NB4 (cell line): Measurements from ENCODE around the gene NLRX1.
A peak's percentile ranks its signal among the peaks of the same experiment; 100 is the strongest.
"Not testable (repeated sequence)": the region's sequence is repeated elsewhere in the genome, so short reads cannot be mapped to it uniquely, and the experiment has no call there.

Experiments
- DNase-seq: peaks from one replicate; pipeline ENCODE4 v3.0.0; 2010; ENCODE audit warnings: low read depth
- H3K4me3 ChIP-seq: one replicate; pipeline ENCODE4 v1.5.1; 2011; ENCODE audit warnings: mild to moderate bottlenecking, low read depth, low read length, moderate library complexity
- MYC ChIP-seq: IDR thresholded peaks from 2 replicates; pipeline ENCODE4 v1.6.1; 2011; ENCODE audit warnings: low read depth, low read length
- POLR2A ChIP-seq: IDR thresholded peaks from 2 replicates; pipeline ENCODE4 v1.6.1; 2011; ENCODE audit warnings: mild to moderate bottlenecking; ENCODE audit not compliant: insufficient read length; ENCODE audit errors: extremely low read depth
- TF ChIP-seq, protein P1 (sequence below): IDR thresholded peaks from one replicate; pipeline ENCODE4 v1.5.1; 2012; ENCODE audit warnings: low read depth, low read length
- TF ChIP-seq, protein P2 (sequence below): IDR thresholded peaks from 2 replicates; pipeline ENCODE4 v1.6.1; 2011; ENCODE audit warnings: low read depth, low read length

The NLRX1 gene

DNA sequence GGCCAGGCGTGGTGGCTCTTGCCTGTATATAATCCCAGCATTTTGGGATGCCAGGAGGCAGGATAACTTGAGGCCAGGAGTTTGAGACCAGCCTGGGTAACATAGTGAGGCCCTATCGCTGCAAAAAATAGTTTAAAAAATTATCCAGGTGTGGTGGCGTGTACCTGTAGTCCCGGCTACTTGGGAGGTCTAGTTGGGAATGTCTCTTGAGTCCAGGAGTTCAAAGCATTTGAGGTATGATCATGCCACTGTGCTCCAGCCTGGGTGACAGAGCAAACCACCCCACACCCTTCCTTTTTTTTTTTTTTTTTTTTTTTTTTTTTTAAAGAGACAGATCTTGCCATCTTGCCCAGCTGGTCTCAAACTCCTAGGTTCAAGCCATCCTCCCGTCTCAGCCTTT is 54.4 kb downstream of the NLRX1 start:
- TF ChIP-seq, protein P1, sequence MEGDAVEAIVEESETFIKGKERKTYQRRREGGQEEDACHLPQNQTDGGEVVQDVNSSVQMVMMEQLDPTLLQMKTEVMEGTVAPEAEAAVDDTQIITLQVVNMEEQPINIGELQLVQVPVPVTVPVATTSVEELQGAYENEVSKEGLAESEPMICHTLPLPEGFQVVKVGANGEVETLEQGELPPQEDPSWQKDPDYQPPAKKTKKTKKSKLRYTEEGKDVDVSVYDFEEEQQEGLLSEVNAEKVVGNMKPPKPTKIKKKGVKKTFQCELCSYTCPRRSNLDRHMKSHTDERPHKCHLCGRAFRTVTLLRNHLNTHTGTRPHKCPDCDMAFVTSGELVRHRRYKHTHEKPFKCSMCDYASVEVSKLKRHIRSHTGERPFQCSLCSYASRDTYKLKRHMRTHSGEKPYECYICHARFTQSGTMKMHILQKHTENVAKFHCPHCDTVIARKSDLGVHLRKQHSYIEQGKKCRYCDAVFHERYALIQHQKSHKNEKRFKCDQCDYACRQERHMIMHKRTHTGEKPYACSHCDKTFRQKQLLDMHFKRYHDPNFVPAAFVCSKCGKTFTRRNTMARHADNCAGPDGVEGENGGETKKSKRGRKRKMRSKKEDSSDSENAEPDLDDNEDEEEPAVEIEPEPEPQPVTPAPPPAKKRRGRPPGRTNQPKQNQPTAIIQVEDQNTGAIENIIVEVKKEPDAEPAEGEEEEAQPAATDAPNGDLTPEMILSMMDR = no peak
- TF ChIP-seq POLR2A (no peak), MYC (no peak)
- TF ChIP-seq, protein P2, sequence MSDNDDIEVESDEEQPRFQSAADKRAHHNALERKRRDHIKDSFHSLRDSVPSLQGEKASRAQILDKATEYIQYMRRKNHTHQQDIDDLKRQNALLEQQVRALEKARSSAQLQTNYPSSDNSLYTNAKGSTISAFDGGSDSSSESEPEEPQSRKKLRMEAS = no peak

DNA sequence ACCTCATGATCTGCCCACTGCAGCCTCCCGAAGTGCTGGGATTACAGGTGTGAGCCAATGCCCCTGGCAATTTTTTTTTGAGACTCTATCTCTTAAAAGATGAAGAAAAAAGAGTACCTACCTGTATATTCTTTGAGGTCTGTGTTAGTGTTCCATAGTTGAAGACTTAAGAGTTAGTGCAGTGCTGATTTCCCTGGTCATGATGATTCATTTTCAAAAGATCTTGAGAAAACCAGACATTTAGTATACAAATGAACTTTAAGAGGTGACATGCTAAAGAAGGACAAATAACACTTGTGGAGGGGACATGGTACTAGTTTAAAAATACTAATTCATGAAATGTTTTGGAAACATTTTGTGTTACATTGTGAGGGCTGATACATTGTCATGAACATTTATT is 55.3 kb downstream of the NLRX1 start:
- TF ChIP-seq, protein P2 = no peak
- no peak for TF ChIP-seq MYC
- TF ChIP-seq, protein P1 = no peak
- no peak for TF ChIP-seq POLR2A
- no peak overlapping the region for H3K4me3 ChIP-seq
- DNase-seq = no peak

More for the DNA sequence above, 54.4 kb downstream of the NLRX1 start:
- DNase-seq = no peak
- no peak overlapping the region for H3K4me3 ChIP-seq

DNA sequence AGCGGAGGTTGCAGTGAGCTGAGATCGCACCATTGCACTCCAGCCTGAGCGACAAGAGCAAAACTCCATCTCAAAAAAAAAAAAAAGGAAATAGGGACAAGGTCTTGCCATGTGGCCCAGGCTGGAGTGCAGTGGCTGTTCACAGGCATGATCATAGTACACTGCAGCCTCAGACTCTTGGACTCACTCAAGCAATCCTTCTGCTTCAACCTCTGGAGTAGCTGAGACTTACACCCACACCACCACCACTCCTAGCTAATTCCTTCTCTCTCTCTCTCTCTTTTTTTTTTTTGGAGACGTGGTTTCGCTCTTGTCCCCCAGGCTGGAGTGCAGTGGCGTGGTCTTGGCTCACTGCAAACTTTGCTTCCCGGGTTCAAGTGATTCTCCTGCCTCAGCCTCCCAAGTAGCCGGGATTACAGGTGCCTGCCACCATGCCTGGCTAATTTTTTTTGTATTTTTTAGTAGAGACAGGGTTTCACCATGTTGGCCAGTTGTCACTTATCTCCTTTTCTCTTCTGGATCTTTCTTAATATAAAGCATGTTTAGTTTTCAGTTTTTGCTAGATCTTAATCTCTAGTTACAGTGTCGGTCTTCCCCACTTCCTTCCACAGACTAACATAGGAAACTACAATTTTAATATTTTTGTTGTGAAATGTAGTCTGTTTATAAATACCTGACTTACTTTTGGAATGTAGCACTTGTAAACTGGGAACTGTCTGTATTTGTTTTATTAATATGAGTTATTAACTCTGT is 60.2 kb downstream of the NLRX1 start:
- peak; percentile 22 for DNase-seq
- not testable (repeated sequence) for H3K4me3 ChIP-seq

DNA sequence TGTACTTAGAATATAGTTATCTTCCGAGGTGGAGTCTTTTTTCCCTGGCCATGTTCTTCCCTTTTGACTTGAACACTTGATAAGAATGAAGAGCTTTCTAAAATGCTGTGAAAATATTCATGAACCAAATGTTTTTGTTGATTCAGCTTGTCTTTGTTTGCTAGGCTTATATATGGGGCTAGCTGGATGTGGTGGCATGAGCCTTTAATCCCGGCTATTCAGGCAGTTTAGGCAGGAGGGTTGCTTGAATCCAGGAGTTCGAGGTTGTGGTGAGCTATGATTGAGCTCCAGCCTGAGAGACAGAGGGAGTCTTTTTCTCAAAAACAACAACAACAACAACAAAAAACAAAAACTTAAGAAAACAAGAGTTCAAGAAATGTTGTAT is 60.8 kb downstream of the NLRX1 start:
- H3K4me3 ChIP-seq = no peak overlapping the region
- no peak for DNase-seq
- no peak for TF ChIP-seq MYC
- TF ChIP-seq POLR2A = no peak
- TF ChIP-seq, protein P1 = no peak
- TF ChIP-seq, protein P2 = no peak

DNA sequence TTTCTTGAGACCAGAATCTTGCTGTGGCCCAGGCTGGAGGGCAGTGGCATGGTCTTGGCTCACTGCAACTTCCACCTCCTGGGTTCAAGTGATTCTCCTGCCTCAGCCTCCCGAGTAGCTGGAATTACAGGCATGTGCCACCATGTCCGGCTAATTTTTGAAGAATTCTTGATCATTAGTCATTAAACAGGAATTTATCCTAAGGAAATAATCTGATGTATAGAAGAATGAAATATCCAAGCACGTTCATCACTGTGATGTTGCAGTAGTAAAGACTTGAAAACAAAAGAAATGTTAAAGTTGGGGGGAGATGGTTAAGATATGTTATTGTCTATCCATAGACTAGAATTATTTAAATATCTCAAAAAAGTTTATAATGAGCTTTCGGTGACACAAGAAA is 61.2 kb downstream of the NLRX1 start:
- TF ChIP-seq MYC = no peak
- TF ChIP-seq, protein P2 = no peak
- TF ChIP-seq, protein P1 = no peak
- TF ChIP-seq POLR2A = no peak
- H3K4me3 ChIP-seq = no peak overlapping the region
- no peak for DNase-seq
